Activated effector memory CD4-positive, alpha-beta T cell treated with Interleukin-2 at 50 U/mL for 16 hours (primary cell): ENCODE results near the gene ZG16B.
A peak's percentile ranks its signal among the peaks of the same experiment; 100 is the strongest.

Experiments
- DNase-seq: peaks from one replicate; pipeline ENCODE4 v3.0.0-alpha.2; 2020

Gene ZG16B

DNA sequence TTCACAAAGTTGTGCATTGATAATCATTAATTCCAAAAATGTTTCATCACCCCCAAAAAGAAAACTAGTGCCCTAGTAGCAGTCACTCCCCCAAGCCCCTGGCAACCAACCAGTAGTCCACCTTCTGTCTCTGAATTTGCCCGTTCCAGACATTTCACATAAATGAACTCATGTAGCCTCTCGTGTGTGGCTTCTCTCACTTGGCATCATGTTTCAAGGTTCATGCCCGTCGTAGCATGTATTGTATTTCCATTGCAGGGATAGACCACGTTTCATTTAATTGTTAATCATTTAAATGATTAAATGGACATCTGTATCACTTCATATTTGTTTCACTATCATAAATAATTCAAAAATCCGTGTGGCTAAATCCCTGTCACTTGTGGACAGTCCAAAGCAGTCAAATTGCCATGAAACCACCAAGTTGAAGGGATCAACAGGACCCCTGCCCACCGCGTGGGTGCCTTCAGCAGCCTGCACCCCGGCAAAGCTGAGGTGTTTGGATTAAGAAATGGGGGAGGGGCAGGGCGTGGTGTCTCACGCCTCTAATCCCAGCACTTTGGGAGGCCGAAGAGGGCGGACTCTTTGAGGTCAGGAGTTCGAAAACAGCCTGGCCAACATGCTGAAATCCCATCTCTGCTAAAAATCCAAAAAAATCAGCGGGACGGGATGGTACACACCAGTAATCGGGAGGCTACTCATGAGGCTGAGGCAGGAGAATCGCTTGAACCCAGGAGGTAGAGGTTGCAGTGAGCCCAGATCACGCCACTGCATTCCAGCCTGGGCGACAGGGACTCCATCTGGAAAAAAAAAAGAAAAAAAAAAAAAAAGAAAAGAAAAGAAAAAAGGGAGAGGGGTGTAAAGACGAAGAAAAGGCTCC is 44.2 kb downstream of the ZG16B start:
- no peak for DNase-seq

DNA sequence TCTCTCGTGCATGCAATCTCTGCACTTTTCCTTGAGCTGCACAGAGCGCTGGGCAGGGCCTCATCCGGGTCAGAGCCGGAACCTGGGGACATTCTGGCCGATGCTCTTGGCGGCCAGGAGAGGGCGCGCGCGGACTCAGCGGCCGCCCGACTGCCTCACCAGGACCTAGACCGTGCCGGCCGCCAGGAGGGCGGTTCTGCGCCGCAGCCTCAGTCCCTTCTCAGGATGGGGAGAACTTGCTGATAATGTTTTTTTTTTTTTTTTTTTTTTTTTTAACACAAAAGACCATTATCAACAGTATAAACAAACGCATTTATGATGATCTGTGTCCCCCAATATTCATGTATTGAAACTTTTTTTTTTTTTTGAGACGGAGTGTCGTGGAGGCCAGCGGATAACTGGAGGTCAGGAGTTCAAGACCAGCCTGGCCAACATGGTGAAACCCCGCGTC is 44.8 kb downstream of the ZG16B start:
- DNase-seq = peak; percentile 50

DNA sequence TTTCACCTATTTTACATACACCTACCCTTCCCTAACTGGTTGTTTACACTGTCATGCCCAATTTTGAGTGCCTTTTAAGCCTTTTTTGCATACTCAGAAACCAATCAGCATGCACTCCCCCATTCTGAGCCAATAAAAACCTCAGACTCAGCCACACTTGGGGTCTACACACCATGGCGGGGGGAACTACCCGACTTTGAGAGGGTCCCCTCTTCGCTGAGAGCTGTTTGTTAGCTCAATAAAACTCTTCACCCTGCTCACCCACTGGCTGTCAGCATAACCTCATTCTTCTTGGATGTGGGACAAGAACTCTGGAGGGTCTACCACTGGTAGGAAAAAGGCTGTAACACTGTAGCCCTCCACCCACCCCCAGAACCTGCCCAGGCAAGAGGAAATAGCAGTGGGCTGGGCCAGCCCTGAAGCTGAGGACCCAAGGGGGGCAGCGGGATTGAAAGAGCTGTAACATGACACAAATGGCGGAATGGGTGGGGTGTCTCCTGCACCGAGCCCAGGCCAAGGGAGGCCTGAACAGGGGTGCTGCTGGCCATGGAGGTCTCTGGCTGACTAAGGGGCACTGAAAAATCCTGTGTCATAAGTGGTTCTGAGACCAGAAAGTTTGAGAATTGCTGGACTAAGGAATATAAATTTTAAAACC is 49.9 kb downstream of the ZG16B start:
- DNase-seq = no peak
